ENCODE measurements around the gene ACADM. TPM values are rescaled to one million over a fixed set of nuclear protein-coding genes. Genes with fewer than 3 reads are reported as not detected.

Gene ACADM
- total RNA-seq, 1 donor from 2014 or later, result 85.1 TPM

DNA sequence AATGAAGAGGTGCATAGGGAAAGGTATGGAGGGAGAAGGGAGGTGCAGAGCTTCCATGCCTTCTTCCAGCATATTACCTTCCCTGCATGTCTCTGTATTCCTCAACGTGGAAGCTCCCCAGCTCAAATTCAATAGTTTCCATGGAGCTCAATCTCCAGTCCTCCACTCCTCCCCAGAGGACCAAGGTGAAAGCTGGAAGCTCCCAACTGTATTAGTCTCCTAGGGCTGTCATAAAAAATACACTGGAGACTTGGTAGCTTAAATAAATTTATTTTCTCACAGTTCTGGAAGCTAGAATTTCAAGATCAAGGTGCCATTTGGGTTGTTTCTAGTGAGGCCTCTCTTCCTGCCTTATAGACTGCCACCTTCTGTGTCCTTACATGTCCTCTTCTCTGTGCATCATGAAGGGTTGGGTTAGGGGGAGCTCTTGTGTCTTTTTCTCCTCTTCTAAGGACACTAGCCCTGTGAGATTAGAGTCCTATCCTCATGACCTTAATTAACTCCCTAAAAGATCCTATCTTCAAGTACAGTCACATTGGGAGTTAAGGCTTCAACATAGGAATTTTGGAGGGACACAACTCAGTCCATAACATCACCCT lies 39.6 kb downstream of the ACADM start:
- H2AFZ ChIP-seq (replicated peaks), result no peak overlapping the region
- H3K4me2 ChIP-seq, result no peak overlapping the region
- no peaks in the 10 kb centered on the region for H3K4me1 ChIP-seq
- H4K20me1 ChIP-seq (ENCODE audit: low read depth), result no peaks in the 10 kb centered on the region
- Mint-ChIP-seq H3K27me3 (ENCODE audit: insufficient read depth, low read depth) (no peaks in the 10 kb centered on the region), H3K4me1 (no peaks in the 10 kb centered on the region), H3K27ac (no peak overlapping the region), H3K36me3 (peaks cover 9% of the 10 kb centered on the region), H3K4me3 (no peak overlapping the region), H3K9me3 (no peaks in the 10 kb centered on the region)
- H3K27ac ChIP-seq, result no peak overlapping the region
- no peaks in the 10 kb centered on the region for H3K79me2 ChIP-seq (ENCODE audit: low read depth)
- H3K9me3 ChIP-seq (ENCODE audit: low read depth), result no peaks in the 10 kb centered on the region
- DNase-seq (ENCODE audit: low spot score), result no peak
- no peak for TF ChIP-seq EZH2phosphoT487 (IDR thresholded peaks at IDR 0.05)
- TF ChIP-seq EZH2 (IDR thresholded peaks at IDR 0.05), result no peak
- TF ChIP-seq, protein P1, sequence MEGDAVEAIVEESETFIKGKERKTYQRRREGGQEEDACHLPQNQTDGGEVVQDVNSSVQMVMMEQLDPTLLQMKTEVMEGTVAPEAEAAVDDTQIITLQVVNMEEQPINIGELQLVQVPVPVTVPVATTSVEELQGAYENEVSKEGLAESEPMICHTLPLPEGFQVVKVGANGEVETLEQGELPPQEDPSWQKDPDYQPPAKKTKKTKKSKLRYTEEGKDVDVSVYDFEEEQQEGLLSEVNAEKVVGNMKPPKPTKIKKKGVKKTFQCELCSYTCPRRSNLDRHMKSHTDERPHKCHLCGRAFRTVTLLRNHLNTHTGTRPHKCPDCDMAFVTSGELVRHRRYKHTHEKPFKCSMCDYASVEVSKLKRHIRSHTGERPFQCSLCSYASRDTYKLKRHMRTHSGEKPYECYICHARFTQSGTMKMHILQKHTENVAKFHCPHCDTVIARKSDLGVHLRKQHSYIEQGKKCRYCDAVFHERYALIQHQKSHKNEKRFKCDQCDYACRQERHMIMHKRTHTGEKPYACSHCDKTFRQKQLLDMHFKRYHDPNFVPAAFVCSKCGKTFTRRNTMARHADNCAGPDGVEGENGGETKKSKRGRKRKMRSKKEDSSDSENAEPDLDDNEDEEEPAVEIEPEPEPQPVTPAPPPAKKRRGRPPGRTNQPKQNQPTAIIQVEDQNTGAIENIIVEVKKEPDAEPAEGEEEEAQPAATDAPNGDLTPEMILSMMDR (IDR thresholded peaks at IDR 0.05), result no peak
- no peaks in the 10 kb centered on the region for H3K27me3 ChIP-seq
- H3K4me3 ChIP-seq, result no peak overlapping the region
- no peaks in the 10 kb centered on the region for H3F3A ChIP-seq (ENCODE audit: low read depth)
- peaks cover 15% of the 10 kb centered on the region for H3K36me3 ChIP-seq
- no peak overlapping the region for H3K9ac ChIP-seq

DNA sequence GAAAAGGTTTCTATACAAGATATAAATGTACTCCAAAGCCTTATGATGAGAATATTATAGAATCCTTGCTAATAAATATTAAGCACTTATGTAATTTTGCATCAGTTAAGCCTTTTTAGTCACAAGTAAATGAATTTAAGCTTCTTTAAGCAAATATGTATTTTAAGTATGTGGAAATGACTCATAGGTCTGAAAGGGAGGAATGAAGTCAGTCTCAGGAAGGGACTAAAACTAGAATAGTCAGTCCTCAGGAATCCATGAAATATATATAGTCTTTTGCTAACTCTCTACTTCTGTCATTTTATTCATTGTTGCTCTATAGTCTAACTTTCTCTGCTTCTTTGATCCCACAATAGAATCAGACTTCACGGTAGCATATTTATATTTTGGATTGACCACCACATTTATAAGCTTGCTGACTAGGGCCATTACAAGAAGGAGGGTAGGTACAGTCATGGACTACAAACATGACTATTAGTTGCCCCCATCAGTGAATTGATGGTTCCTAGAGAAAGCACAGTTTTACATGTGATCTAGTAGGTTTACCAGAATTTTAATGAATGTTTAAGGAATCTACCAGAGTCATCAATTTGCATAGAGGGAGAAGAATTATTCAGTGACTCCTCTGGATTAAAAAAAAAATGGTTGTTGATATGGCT lies 41.3 kb downstream of the ACADM start:
- Histone ChIP-seq H3K4me3 (no peak overlapping the region), H3F3A (ENCODE audit: low read depth) (no peaks in the 10 kb centered on the region), H3K9me3 (ENCODE audit: low read depth) (no peaks in the 10 kb centered on the region), H2AFZ (replicated peaks) (no peak overlapping the region), H3K36me3 (peaks cover 15% of the 10 kb centered on the region), H4K20me1 (ENCODE audit: low read depth) (no peaks in the 10 kb centered on the region), H3K27ac (no peak overlapping the region), H3K79me2 (ENCODE audit: low read depth) (no peaks in the 10 kb centered on the region), H3K4me2 (no peak overlapping the region), H3K4me1 (no peaks in the 10 kb centered on the region), H3K27me3 (no peaks in the 10 kb centered on the region), H3K9ac (no peak overlapping the region)
- TF ChIP-seq, protein P1 (IDR thresholded peaks at IDR 0.05), result no peak
- TF ChIP-seq EZH2 (IDR thresholded peaks at IDR 0.05), result no peak
- TF ChIP-seq EZH2phosphoT487 (IDR thresholded peaks at IDR 0.05), result no peak
- no peak for DNase-seq (ENCODE audit: low spot score)
- Mint-ChIP-seq H3K4me3 (no peak overlapping the region), H3K27ac (no peak overlapping the region), H3K4me1 (no peaks in the 10 kb centered on the region), H3K36me3 (peaks cover 2% of the 10 kb centered on the region), H3K9me3 (no peaks in the 10 kb centered on the region), H3K27me3 (ENCODE audit: insufficient read depth, low read depth) (no peaks in the 10 kb centered on the region)

DNA sequence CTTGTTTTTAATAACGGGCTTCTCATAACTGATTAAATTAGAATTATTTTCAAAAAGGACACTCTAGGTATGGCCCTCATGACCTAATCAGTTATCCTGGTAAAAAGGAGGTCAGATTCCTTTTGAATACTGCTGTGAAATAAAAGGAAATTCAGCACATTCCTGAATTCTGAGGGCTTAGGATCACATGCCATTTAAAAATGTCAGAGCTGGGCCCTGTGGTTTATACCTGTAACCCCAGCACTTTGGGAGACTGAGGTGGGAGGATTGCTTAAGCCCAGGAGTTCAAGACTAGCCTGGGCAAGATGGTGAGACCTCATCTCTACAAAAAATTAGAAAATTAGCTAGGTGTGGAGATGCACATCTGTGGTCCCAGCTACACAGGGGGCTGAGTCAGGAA lies 43.5 kb downstream of the ACADM start:
- H3K4me3 Mint-ChIP-seq, result no peak overlapping the region
- H4K20me1 ChIP-seq (ENCODE audit: low read depth), result no peaks in the 10 kb centered on the region
- H3K9me3 Mint-ChIP-seq, result no peaks in the 10 kb centered on the region

More for the DNA sequence above, 43.5 kb downstream of the ACADM start:
- Mint-ChIP-seq H3K4me1 (no peaks in the 10 kb centered on the region), H3K27me3 (ENCODE audit: insufficient read depth, low read depth) (no peaks in the 10 kb centered on the region), H3K36me3 (peaks cover 2% of the 10 kb centered on the region), H3K27ac (no peak overlapping the region)
- H3K27ac ChIP-seq, result no peak overlapping the region
- no peaks in the 10 kb centered on the region for H3K36me3 ChIP-seq
- H3F3A ChIP-seq (ENCODE audit: low read depth), result no peaks in the 10 kb centered on the region
- no peaks in the 10 kb centered on the region for H3K79me2 ChIP-seq (ENCODE audit: low read depth)
- no peak overlapping the region for H3K4me3 ChIP-seq
- no peak overlapping the region for H3K9ac ChIP-seq
- no peaks in the 10 kb centered on the region for H3K9me3 ChIP-seq (ENCODE audit: low read depth)
- H3K4me1 ChIP-seq, result no peaks in the 10 kb centered on the region
- DNase-seq (ENCODE audit: low spot score), result no peak
- H2AFZ ChIP-seq (replicated peaks), result no peak overlapping the region
- H3K4me2 ChIP-seq, result no peak overlapping the region
- TF ChIP-seq EZH2 (IDR thresholded peaks at IDR 0.05) (no peak), EZH2phosphoT487 (IDR thresholded peaks at IDR 0.05) (no peak)
- TF ChIP-seq, protein P1 (IDR thresholded peaks at IDR 0.05), result no peak
- no peaks in the 10 kb centered on the region for H3K27me3 ChIP-seq

Data from neural progenitor cell (in vitro differentiated cells).